NCI-H2107 treated with DMSO at 0.1 percent for 48 hours (cell line): ENCODE measurements around the gene HSD17B3.
"Not testable (repeated sequence)": the region's sequence is repeated elsewhere in the genome, so short reads cannot be mapped to it uniquely, and the experiment has no call there.

Experiments used
- DNase-seq: peaks from one replicate; lab custom pipeline; 2025; ENCODE audit not compliant: unreplicated experiment; lab: John Stamatoyannopoulos, UW

HSD17B3 gene

GRCh38 chr9:96309850-96310249 lies 7.9 kb upstream of the HSD17B3 start:
- no peak for DNase-seq

DNA sequence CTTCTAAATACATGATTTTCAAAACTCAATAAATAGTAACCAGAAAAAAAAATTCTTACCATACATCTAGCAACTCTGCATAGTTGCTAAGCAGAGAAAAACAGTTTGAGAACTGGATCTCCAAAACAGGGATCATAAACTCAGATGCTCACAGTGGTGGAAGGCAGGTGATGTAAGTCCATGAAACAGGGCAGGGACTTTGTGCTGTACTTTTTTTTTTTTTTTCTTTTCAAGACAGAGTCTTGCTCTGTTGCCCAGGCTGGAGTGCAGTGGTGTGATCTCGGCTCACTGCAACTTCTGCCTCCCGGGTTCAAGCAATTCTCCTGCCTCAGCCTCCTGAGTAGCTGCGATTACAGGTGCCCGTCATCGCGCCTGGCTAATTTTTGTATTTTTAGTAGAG lies 5.0 kb upstream of the HSD17B3 start:
- not testable (repeated sequence) for DNase-seq

DNA sequence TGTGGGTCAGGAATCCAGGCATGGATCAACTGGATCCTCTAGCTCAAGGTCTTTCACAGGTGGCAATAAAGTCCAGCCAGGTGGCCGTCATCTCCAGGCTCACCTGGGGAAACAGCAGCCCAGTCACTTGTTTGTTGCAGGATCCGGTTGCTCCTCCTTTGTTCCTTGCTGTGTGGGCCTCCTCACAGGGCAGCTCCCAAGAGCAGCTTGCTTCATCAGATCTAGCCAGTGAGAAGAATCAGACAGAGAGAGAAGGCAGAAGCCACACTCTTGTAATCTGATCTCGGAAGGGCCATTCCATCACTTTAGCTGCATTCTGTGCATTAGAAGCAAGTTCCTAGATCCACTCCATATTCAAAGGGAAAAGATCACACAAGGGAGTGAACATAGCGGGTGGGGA lies 3.2 kb upstream of the HSD17B3 start:
- no peak for DNase-seq

- no peak for DNase-seq
These were observed 2.3 kb upstream of the HSD17B3 start for GRCh38 chr9:96304230-96304629.

- no peak for DNase-seq
These were observed 2.2 kb downstream of the HSD17B3 start for GRCh38 chr9:96299823-96300222.

GRCh38 chr9:96294159-96294545 lies 7.8 kb downstream of the HSD17B3 start:
- DNase-seq: no peak

GRCh38 chr9:96293498-96294158 lies 8.3 kb downstream of the HSD17B3 start:
- no peak for DNase-seq

DNA sequence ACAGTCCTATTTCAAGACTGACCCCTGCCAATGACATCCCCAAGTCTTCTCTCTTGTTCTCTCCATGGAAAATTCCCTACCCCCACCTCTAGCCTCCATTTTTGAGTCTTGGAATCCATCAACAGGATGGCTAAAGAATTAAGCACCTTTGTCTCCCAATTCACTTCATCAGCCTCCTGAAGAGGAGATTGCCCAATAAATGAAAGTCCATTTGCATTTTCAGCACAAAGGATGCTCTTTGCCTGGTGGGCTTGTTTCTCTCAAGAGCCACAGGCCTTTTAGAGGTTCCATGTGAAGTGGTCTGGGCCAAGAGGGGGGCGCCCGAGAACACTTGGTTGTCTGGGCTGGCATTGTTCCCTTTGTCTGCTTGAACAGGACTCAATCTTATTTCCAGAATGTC lies 12.6 kb downstream of the HSD17B3 start:
- DNase-seq: no peak

DNA sequence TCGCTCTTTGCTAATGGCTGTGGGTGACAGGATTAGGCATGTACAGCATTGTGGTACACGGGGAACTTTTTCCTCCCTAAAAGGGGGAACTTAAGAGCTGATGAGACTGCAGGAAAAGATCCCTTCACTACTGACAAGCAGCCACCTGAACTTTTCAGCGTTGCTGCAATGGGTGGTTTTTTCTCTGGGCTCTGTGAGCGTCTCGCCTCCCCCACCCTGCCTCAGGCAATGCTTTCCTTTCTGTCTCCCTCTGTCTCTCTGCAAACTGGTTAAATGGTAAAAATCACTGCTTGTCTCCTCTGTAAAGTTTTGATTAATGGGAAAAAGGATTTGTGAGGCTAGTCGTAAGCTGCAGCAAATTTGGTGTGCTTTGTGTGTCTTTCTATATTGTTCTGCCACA lies 20.3 kb downstream of the HSD17B3 start:
- no peak for DNase-seq

DNA sequence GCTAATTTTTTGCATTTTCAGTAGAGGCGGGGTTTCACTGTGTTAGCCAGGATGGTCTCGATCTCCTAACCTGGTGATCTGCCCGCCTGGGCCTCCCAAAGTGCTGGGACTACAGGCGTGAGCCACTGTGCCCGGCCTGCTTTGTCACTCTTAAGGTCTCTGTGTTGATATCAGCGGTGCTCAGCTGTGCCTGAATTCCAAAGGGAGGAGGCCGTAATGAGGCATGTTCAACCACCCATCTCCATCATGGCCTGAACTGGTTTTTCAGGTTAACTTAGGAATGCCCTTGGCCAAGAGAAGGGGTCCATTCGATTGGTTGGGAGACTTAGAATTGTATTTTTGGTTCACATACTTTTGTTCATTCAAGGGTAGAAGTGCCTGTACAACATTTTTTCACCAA lies 22.0 kb downstream of the HSD17B3 start:
- no peak for DNase-seq

- no peak for DNase-seq
These were observed 27.0 kb downstream of the HSD17B3 start for GRCh38 chr9:96274939-96275338.

GRCh38 chr9:96270236-96270744 lies 31.7 kb downstream of the HSD17B3 start:
- no peak for DNase-seq

DNA sequence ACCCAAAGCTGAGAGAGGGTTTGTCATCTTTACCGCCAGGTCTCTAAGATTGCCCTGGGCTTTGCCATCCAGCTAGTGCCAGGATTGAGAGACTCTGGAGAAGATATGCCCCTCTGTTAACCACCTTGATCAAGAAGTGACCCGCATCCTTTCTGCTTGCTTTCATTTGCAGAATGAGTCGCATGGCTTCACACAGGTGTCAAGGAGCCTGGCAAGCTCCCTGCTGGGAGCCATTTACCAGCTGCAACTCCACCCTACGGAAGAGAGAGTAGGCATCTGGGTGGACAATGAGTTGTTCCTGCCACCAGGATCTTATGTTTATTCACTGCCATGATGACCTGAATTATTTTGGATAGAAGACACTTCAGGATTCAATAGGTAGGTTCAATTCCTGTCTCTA lies 43.0 kb downstream of the HSD17B3 start:
- no peak for DNase-seq

DNA sequence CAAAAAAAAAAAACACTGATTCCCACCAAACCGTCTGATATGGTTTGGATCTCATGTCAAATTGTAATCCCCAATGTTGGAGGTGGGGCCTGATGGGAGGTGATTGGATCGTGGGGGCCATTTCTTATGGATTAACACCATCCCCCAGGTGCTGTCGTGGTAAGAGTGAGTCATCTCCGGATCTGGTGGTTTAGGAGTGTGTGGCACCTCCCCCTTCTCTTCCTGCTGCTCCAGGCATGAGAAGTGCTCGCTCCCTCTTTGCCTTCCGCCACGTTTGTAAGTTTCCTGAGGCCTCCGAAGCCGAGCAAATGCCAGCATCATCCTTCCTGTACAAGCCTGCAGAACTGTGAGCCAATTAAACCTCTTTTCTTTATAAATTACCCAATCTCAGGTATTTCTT lies 45.2 kb downstream of the HSD17B3 start:
- no peak for DNase-seq

DNA sequence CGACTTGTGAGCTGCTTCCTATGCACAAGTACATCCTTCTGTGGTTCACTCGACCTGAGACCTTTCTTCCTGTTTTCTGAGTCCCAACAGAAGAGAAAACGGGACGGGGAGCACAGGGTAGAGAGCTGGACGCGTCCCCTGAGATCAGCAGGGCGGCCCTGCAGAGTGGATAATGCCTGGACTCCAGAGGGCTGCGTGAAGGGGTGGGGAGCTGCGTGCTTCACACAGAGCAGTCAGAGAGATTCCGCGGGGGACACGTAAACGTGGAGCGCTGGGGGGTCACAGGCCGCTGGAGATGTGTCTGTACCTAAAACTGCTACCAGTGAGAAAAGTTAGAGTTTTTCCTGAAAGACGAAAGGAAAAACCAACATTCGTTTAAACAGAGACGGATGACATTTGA lies 46.3 kb downstream of the HSD17B3 start:
- DNase-seq: no peak

- DNase-seq: no peak
These were observed 48.8 kb downstream of the HSD17B3 start for GRCh38 chr9:96253059-96253696.

- DNase-seq: no peak
These were observed 50.5 kb downstream of the HSD17B3 start for GRCh38 chr9:96251451-96251850.

GRCh38 chr9:96249746-96250145 lies 52.2 kb downstream of the HSD17B3 start:
- no peak for DNase-seq

DNA sequence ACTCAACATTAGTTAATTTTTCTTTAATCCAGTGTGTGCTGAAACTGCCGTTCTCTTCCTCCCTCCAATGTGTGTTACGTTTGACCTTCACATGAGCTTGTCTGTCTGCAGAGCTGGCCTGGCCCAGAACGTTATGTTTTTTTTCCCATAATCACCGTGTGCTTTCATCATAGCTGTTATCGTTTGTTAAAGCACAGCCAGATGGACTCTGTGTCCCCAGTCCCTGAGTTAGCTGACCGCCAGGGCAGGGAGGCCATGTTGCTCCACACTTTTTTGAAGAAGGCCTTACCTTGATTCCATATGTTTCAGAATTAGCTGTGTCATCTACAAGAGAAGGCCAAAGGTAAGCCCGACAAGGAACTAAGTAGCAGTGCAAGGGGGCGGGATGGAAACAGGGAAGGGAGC lies 55.7 kb downstream of the HSD17B3 start:
- no peak for DNase-seq

- DNase-seq: no peak
These were observed 56.6 kb downstream of the HSD17B3 start for GRCh38 chr9:96245399-96245798.

DNA sequence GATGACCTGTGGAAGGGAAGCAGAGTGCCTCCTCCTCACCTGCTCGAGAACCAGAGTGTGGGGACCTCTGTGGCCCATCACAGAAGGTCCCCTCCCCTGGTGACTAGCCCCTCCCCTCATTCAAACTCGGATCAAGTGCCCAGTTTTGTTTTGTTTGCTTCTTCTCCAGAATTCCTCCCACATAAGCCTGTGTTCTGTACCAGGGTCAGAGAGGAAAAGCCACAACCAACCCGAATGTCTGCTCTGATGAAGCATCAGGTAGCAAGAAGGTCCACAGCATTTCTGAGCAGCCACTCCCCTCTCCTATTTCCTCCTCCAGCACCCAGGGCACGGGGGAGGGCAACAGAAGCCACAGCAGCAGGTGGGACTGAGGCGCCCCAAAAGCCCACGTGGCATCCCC lies 58.2 kb downstream of the HSD17B3 start:
- no peak for DNase-seq

DNA sequence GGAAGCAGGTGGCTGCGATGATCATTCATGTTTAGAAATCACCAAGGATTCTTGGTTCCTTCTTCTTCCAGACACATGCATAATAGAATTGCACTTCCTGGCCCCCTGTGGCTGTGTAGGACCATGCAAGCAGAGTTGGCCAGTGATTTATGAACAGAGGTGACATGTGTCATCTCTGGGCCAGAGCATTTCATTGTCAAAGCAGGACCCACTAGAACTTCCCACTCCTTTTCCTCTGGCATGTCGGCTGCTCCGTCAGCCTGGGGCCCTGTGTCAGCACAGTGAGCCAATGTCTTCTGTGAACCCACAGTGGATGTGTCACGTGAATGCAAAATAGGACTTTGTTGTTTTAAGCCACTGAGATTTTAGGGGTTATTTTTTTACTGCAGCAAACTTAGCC lies 59.2 kb downstream of the HSD17B3 start:
- no peak for DNase-seq

DNA sequence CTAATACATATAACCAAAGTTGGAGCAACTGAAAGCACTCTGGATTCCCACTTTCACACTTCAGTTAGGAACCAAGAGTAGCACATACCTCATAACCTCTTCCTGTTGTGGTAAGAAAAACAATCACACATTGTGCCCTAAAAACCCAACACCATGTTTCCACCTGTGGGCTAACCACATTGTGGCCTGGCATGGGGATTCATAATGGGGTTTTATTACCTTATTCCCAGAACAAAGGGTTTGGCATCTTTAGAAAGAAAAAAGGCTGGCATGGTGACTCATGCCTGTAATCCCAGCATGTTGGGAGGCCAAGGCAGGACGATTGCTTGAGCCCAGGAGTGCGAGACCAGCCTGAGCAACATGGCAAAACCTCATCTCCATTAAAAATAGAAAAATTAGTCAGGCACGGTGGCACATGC lies 60.6 kb downstream of the HSD17B3 start:
- no peak for DNase-seq
